H9 (cell line): ENCODE measurements around the gene PTN. TPM values are rescaled to one million over a fixed set of nuclear protein-coding genes. Genes with fewer than 3 reads are reported as not detected.

Experiments used
- DNase-seq: peaks from one replicate; pipeline ENCODE4 v3.0.0-alpha.2; 2017
- H2AFZ ChIP-seq: one replicate; pipeline ENCODE4 v1.6.1; 2013; ENCODE audit warnings: mild to moderate bottlenecking, low read length, control low read depth, moderate library complexity
- H2AK5ac ChIP-seq: 2 replicates; pipeline ENCODE4 v1.6.1; 2013; ENCODE audit warnings: low read length, control low read depth, mixed read lengths; ENCODE audit not compliant: insufficient read length
- H2BK120ac ChIP-seq: one replicate; pipeline ENCODE4 v1.6.1; 2013; ENCODE audit warnings: low read depth, mild to moderate bottlenecking, low read length, control low read depth, inconsistent platforms; ENCODE audit not compliant: poor library complexity, severe bottlenecking
- H2BK12ac ChIP-seq: 2 replicates; pipeline ENCODE4 v1.6.1; 2013; ENCODE audit warnings: low read length, control low read depth, mixed read lengths, low read depth; ENCODE audit not compliant: insufficient read length
- H2BK15ac ChIP-seq: 2 replicates; pipeline ENCODE4 v1.6.1; 2013; ENCODE audit warnings: low read depth, low read length, control low read depth
- H2BK20ac ChIP-seq: one replicate; pipeline ENCODE4 v1.6.1; 2013; ENCODE audit warnings: low read depth, mild to moderate bottlenecking, low read length, control low read depth, inconsistent platforms; ENCODE audit not compliant: poor library complexity, severe bottlenecking
- H2BK5ac ChIP-seq: 2 replicates; pipeline ENCODE4 v1.6.1; 2013; ENCODE audit warnings: low read length, control low read depth, mixed read lengths; ENCODE audit not compliant: insufficient read length
- H3K14ac ChIP-seq: 2 replicates; pipeline ENCODE4 v1.6.1; 2013; ENCODE audit warnings: low read length, control low read depth; ENCODE audit not compliant: insufficient read depth
- H3K18ac ChIP-seq: 2 replicates; pipeline ENCODE4 v1.6.1; 2013; ENCODE audit warnings: low read depth, mild to moderate bottlenecking, mixed read lengths, low read length, control low read depth; ENCODE audit not compliant: insufficient read length
- H3K23ac ChIP-seq: 2 replicates; pipeline ENCODE4 v1.6.1; 2013; ENCODE audit warnings: low read length, control low read depth, mixed read lengths, low read depth; ENCODE audit not compliant: insufficient read length
- H3K23me2 ChIP-seq: 2 replicates; pipeline ENCODE4 v1.6.1; 2013; ENCODE audit warnings: low read depth, mild to moderate bottlenecking, mixed read lengths, low read length, control low read depth; ENCODE audit not compliant: insufficient read length, poor library complexity, severe bottlenecking
- H3K27ac ChIP-seq: 2 replicates; pipeline ENCODE4 v1.5.1; 2013; ENCODE audit warnings: low read length, control low read depth, mixed read lengths, low read depth; ENCODE audit not compliant: insufficient read length
- H3K27me3 ChIP-seq: 2 replicates; pipeline ENCODE4 v1.6.1; 2013; ENCODE audit warnings: low read length, control low read depth, inconsistent platforms; ENCODE audit not compliant: insufficient read depth
- H3K4ac ChIP-seq: 2 replicates; pipeline ENCODE4 v1.6.1; 2013; ENCODE audit warnings: low read depth, mild to moderate bottlenecking, control low read depth, inconsistent platforms, low read length, moderate library complexity
- H3K4me1 ChIP-seq: 2 replicates; pipeline ENCODE4 v1.6.1; 2013; ENCODE audit warnings: low read length, control low read depth, inconsistent platforms; ENCODE audit not compliant: insufficient read depth
- H3K4me2 ChIP-seq: 2 replicates; pipeline ENCODE4 v1.6.1; 2013; ENCODE audit warnings: low read length, control low read depth, mixed read lengths; ENCODE audit not compliant: insufficient read length, insufficient read depth
- H3K56ac ChIP-seq: 2 replicates; pipeline ENCODE4 v1.6.1; 2013; ENCODE audit warnings: low read depth, mild to moderate bottlenecking, mixed read lengths, low read length, control low read depth; ENCODE audit not compliant: insufficient read length
- H3K79me1 ChIP-seq: 2 replicates; pipeline ENCODE4 v1.6.1; 2013; ENCODE audit warnings: low read depth, mild to moderate bottlenecking, moderate library complexity, low read length, control low read depth, inconsistent platforms; ENCODE audit not compliant: insufficient read depth, poor library complexity, severe bottlenecking
- H3K79me2 ChIP-seq: 2 replicates; pipeline ENCODE4 v1.6.1; 2013; ENCODE audit warnings: low read length, control low read depth, inconsistent platforms; ENCODE audit not compliant: insufficient read depth
- H3K9ac ChIP-seq: 2 replicates; pipeline ENCODE4 v1.6.1; 2013; ENCODE audit warnings: low read length, control low read depth, mixed read lengths; ENCODE audit not compliant: insufficient read length; ENCODE audit errors: extremely low read depth
- H3K9me3 ChIP-seq: one replicate; pipeline ENCODE4 v1.6.1; 2013; ENCODE audit warnings: low read depth, low read length, inconsistent platforms; ENCODE audit not compliant: control insufficient read depth
- H3T11ph ChIP-seq: one replicate; pipeline ENCODE4 v1.6.1; 2013; ENCODE audit warnings: mild to moderate bottlenecking, low read length, control low read depth, inconsistent platforms
- H4K20me1 ChIP-seq: one replicate; pipeline ENCODE4 v1.6.1; 2013; ENCODE audit not compliant: control insufficient read depth, insufficient read length, insufficient read depth
- H4K5ac ChIP-seq: 2 replicates; pipeline ENCODE4 v1.6.1; 2013; ENCODE audit warnings: low read depth, mild to moderate bottlenecking, mixed read lengths, low read length, control low read depth; ENCODE audit not compliant: insufficient read length
- H4K8ac ChIP-seq: replicated peaks from 2 replicates; pipeline ENCODE4 v1.6.1; 2013; ENCODE audit warnings: low read length, control low read depth, mixed read lengths, low read depth; ENCODE audit not compliant: insufficient read length
- H4K91ac ChIP-seq: 2 replicates; pipeline ENCODE4 v1.6.1; 2013; ENCODE audit warnings: low read depth, mild to moderate bottlenecking, moderate library complexity, mixed read lengths, low read length, control low read depth; ENCODE audit not compliant: insufficient read length
- H3K27ac Mint-ChIP-seq, 3 experiments: 2 replicates in 2 of 3; 3 replicates in 1 of 3; pipeline ENCODE4 v1.8.0; 2020 to 2021; ENCODE audit warnings: mixed read lengths in 3 of 3, mild to moderate bottlenecking in 1 of 3, moderate library complexity in 1 of 3
- H3K27me3 Mint-ChIP-seq: 2 replicates; pipeline ENCODE4 v1.8.0; 2021; ENCODE audit warnings: low read depth, mild to moderate bottlenecking, moderate library complexity, mixed read lengths
- H3K36me3 Mint-ChIP-seq, 3 experiments: 2 replicates in 2 of 3; 3 replicates in 1 of 3; pipeline ENCODE4 v1.8.0; 2020 to 2021; ENCODE audit warnings: low read depth in 3 of 3, mixed read lengths in 3 of 3; ENCODE audit not compliant: insufficient read depth in 1 of 3
- H3K4me1 Mint-ChIP-seq, 2 experiments: 2 replicates each; pipeline ENCODE4 v1.8.0; 2020; ENCODE audit warnings: mixed read lengths in 2 of 2
- H3K4me3 Mint-ChIP-seq, 2 experiments: 2 replicates in 1 of 2; 3 replicates in 1 of 2; pipeline ENCODE4 v1.8.0; 2020 to 2021; ENCODE audit warnings: mild to moderate bottlenecking in 2 of 2, mixed read lengths in 2 of 2, moderate library complexity in 1 of 2
- H3K9me3 Mint-ChIP-seq, 2 experiments: 2 replicates in 1 of 2; 3 replicates in 1 of 2; pipeline ENCODE4 v1.8.0; 2020; ENCODE audit warnings: mild to moderate bottlenecking in 2 of 2, mixed read lengths in 2 of 2, moderate library complexity in 1 of 2
- total RNA-seq: library from RNA; stranded (reverse); gene quantifications from 2 replicates; pipeline ENCODE4 v1.2.1, GENCODE V29; 2021
- TF ChIP-seq, protein P1 (sequence below): fragments of 200-600 bp; sonication (generic); conservative IDR thresholded peaks from 3 replicates; pipeline ENCODE4 v1.8.0; 2021; ENCODE audit warnings: antibody characterized with exemption, mild to moderate bottlenecking

Gene PTN
- total RNA-seq, 1 experiment from 2014 or later: 16.5 TPM

DNA sequence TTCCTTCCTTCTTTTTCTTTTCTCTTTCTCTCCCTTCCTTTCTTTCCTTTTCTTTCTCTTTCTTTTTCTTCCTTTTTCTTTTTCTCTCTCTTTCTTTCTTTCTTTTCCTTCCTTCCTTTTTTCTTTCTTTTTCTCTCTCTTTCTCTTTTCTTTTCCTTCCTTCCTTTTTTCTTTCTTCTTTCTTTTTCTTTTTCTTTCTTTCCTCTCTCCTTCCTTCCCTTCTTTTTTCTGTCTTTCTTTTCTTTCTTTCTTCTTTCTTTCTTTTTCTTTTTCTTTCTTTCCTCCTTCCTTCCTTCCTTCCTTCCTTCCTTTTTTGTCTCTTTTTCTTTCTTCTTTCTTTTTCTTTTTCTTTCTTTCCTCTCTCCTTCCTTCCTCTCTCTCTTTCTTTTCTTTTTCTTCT is 136.8 kb downstream of the PTN start:
- Histone ChIP-seq H3K27me3 (no peaks in the 10 kb centered on the region), H3K9ac (no peak overlapping the region), H4K8ac (no peak overlapping the region), H4K20me1 (no peaks in the 10 kb centered on the region), H2BK5ac (no peak overlapping the region), H2BK12ac (no peak overlapping the region), H3K23me2 (no peaks in the 10 kb centered on the region), H3K4ac (no peak overlapping the region), H3K56ac (no peak overlapping the region), H2BK20ac (no peak overlapping the region), H2BK120ac (no peak overlapping the region), H4K5ac (no peak overlapping the region), H3K9me3 (no peaks in the 10 kb centered on the region), H3K27ac (no peak overlapping the region), H3K23ac (no peak overlapping the region), H3K18ac (no peak overlapping the region), H3K4me2 (no peak overlapping the region), H3K79me1 (no peaks in the 10 kb centered on the region), H3K4me1 (no peaks in the 10 kb centered on the region), H3T11ph (no peak overlapping the region), H2AK5ac (no peak overlapping the region), H3K79me2 (no peaks in the 10 kb centered on the region), H3K14ac (no peak overlapping the region), H2BK15ac (no peak overlapping the region), H2AFZ (no peak overlapping the region), H4K91ac (no peak overlapping the region)
- Mint-ChIP-seq H3K4me1 (no peaks in the 10 kb centered on the region; a peak in 1 of 4 replicates), H3K36me3 (peaks cover 0 to 8% (median 4%) of the 10 kb centered on the region in 3 experiments; a peak in 3 of 7 replicates), H3K9me3 (peaks cover 8 to 10% of the 10 kb centered on the region in 2 experiments; a peak in 4 of 5 replicates), H3K27me3 (peaks cover 2% of the 10 kb centered on the region; the same call in 1 of the 2 replicates), H3K4me3 (no peak overlapping the region), H3K27ac (no peak overlapping the region)
- TF ChIP-seq, protein P1, sequence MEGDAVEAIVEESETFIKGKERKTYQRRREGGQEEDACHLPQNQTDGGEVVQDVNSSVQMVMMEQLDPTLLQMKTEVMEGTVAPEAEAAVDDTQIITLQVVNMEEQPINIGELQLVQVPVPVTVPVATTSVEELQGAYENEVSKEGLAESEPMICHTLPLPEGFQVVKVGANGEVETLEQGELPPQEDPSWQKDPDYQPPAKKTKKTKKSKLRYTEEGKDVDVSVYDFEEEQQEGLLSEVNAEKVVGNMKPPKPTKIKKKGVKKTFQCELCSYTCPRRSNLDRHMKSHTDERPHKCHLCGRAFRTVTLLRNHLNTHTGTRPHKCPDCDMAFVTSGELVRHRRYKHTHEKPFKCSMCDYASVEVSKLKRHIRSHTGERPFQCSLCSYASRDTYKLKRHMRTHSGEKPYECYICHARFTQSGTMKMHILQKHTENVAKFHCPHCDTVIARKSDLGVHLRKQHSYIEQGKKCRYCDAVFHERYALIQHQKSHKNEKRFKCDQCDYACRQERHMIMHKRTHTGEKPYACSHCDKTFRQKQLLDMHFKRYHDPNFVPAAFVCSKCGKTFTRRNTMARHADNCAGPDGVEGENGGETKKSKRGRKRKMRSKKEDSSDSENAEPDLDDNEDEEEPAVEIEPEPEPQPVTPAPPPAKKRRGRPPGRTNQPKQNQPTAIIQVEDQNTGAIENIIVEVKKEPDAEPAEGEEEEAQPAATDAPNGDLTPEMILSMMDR: no peak
- DNase-seq: no peak
